ENCODE data around the gene GPR156.
"Not testable (repeated sequence)": the region's sequence is repeated elsewhere in the genome, so short reads cannot be mapped to it uniquely, and the experiment has no call there.

Gene GPR156

DNA sequence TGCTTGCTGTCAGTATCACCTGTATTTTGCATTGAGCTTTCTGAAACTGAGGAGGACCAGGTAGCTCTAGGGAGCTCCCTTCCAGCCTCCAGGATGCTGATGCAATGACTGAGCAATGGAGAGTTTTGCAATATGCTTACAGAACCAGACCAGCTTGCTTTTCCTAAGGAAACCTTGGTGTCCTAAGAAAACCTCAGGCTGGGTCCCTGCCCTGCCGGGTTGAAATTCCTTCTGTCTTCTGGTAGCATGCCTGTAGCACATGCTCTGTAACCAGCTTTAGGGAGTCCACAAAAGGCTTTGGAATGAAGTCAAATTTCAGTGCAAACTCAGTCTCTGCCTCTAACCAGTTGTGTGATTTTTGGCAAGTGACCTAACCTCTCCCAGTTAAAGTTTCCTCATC lies 125.0 kb downstream of the GPR156 start:
- no peak for DNase-seq (ENCODE audit: low spot score)

DNA sequence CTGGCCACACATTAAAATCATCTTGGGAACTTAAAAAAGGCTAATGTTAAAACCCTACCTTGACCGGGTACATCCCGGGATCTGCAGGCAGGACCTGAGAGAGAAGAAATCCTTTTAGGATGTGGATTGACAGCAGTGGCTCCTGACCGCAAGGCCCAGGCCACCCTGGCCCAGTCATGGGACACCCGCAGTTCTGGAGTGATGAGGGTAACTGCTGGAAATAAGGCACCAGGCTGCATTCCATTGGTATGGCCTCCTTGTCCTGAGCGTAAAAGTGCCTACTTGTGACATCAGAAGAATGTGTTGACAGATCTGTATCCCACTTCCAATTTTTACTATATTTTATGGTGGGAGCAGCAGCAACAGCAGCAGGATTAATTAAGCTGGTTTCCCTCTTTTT lies 127.3 kb downstream of the GPR156 start:
- DNase-seq (ENCODE audit: low spot score): no peak

DNA sequence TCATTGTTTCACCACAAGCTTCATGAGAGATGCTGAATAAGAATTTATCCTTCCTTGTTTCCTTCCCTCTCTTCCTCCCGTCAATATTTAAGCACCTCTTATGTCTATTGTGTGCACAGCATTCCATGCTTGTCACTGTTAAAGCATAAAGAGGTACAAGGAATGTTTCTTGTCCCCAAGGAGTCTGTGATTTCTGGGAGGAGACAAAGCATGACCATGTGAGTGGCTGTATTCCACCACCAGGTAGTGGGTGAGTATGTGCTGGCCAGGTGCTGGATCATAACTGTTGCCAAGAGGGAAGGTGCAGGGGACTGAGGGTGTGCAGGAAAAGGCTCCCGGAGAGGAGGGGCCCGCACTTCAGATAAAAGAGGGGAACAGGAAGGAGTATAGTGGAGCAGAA lies 127.9 kb downstream of the GPR156 start:
- no peak for DNase-seq (ENCODE audit: low spot score)

DNA sequence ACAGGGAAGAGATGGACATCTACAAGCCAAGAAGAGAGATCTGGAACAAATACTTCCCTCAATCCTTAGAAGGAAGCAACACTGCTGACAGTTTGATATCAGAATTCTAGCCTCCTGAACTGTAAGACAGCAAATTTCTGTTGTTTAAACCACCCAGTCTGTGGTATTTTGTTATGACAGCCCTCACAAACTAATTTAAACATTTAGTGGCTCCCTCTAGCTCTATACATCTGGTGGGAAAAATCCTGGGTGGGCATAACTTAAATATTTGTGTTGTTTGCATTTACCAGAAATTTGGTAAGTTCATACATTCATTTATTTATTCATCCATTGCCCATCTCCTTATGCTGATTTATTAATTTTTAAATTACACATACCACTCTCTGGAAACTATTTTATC lies 128.3 kb downstream of the GPR156 start:
- DNase-seq (ENCODE audit: low spot score): no peak

DNA sequence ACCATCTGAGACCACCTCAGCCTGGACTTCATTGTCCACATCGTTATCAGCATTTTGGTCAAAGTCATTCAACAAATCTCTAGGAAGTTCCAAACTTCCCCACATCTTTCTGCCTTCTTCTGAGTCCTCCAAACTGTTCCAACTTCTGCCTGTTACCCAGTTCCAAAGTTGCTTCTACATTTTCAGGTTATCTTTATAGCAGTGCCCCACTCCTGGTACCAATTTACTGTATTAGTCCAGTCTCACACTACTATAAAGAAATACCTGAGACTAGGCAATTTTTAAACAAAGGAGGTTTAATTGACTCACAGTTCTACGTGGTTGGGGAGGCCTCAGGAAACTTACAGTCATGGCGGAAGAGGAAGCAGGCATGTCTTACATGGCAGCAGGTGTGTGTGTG lies 129.3 kb downstream of the GPR156 start:
- not testable (repeated sequence) for DNase-seq (ENCODE audit: low spot score)

DNA sequence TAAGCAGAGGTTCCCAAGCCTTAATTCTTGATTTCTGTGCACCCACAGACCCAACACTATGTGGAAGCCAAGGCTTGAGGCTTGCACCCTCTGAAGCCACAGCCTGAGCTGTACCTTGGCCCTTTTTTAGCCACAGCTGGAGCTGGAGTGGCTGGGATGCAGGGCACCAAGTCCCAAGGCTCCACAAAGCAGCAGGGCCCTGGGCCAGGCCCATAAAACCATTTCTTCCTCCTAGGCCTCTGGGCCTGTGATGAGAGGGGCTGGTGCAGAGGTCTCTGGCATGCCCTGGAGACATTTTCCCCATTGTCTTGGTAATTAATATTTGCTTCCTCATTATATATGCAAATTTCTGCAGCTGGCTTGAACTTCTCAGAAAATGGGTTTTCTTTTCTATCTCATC lies 129.9 kb downstream of the GPR156 start:
- DNase-seq (ENCODE audit: low spot score): no peak

DNA sequence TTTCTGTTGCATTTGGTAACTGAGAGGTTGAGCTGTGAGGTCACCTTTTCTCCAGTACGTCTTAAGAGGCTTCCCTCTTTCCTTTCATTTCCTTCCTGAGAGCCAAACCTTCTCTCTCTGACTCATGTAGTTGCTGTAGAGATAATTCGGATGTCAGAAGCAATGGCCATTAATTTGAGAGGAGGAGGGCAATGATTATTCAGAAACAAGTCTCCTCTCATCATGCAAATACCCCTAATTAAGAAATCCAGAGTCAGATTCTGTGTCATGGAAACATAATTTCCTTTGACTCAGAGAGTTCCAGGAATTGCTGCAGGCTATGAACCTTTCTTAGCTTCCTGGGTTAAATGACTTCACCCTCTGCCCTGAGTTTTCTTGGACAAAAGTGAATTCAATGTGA lies 131.7 kb downstream of the GPR156 start:
- no peak for DNase-seq (ENCODE audit: low spot score)

DNA sequence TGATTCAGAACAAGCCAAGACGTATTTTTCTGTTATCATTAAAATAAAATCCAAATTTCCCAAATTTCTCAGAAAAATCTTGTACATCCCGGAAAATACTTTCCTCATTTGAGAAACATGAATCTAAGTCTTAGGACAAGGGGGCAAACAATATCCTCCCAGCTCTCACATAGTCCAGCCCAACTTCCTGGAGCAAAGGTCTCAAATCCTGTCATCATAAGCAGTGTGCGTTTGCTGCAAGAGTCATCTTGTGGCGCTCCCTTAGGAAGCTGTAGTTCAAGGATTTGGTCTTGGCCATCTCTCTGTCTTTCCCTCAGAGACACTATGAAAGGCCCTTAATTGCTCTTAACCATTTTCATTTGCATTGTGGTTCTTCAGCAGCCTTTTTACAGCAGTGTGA lies 133.2 kb downstream of the GPR156 start:
- DNase-seq (ENCODE audit: low spot score): no peak

DNA sequence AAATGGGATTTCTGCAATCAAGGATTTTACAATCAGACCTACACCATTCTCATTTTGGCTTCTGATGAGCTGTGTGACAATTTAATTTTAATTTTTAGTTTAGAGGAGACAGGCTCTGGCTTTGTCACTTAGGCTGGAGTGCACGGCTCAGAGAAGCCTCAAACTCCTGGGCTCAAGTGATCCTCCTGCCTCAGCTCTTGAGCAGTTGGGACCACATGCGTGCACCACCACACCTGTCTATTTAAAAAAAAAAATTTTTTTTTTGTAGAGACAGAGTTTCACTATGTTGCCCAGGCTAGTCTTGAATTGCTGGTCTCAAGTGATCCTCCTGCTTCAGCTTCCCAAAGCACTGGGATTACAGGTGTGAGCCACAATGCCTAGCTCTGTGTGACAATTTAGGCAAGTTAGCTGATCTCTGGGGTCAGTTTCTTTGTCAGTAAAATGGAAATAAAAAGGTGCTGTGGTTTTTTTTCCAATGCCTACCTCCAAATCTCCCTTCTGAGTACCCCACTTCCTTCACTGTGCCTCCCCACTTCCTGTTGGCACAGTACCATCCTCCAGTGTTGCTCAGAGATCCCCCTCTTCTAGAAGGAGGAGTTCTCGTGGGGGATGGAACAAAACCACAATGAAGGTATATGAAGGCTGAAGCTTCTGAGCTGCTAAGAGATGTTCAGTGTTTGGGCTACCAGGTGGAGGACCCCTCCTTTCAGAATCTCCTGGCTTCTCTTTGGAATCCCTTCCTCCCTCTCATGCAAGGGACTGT lies 136.7 kb downstream of the GPR156 start:
- no peak for DNase-seq (ENCODE audit: low spot score)

DNA sequence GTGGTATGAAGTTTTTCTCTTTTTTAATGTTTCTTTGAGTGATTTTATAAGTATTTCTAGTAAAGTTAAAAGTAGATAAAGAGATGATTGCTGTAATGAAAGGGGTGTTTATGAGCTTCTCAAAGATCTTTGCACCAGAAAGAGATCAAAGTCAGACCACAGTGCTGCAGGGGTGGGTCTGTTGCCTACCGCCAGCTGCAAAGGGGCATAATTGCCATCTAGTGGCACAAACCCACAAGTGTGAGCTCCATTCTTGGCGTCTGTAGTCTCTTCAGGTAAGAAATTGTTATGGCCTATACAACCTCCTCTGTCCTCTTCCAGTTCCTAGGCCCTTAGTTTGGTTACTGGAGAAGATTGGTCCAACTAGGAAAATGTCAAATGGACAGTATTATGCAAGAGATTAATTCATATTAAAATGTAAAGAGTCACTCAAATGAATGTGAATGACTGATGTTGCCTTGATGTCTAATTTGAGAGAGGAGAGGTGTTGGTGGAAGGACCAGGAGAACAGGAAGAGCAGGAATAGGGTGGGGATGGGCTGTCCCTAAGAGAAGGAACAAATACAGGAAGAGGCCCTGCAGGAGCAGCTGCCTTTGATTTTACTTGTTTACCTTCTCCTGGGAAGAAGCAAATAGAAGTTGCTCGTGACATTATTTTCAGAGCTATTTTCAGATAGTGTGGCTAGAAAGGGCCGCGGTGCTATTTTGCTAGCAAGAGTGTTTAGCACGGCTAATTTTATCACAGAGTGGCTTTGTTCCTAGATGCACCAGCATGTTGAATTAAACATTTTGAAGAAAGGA lies 137.8 kb downstream of the GPR156 start:
- DNase-seq (ENCODE audit: low spot score): peak; percentile 52

DNA sequence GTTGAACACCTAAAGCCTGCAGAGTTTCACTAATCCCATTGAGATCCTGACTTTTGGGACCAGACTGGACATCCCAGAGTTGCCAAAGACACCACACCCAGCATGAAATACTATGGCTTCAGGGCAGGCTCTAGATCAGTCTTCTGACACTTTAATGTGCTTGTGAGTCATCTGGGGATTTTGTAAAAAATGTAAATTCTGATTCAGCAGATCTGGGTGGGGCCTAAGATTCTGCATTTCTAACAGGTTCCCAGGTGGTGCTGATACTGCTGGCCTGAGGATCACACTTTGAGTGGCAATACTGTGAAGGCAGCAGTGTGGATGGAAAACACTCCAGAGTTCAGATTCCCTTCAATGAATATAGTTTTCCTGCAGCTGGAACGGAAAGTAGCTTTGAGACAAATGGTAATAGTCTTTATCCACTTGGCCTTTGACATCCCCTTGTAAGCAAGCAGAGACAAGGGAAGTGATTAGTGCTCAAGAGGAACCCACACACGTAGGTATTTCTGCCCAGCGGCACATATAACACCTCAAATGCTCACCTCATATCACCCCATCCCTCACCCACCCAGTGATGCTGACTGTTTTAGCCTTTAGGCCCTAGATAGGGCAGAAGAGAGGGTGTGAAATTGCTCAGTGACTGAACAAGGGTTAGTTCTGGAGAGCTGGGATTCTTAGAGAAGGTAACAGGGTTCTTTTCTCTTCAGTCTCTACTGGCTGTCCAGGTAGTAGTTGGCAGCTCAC lies 139.3 kb downstream of the GPR156 start:
- DNase-seq (ENCODE audit: low spot score): no peak

DNA sequence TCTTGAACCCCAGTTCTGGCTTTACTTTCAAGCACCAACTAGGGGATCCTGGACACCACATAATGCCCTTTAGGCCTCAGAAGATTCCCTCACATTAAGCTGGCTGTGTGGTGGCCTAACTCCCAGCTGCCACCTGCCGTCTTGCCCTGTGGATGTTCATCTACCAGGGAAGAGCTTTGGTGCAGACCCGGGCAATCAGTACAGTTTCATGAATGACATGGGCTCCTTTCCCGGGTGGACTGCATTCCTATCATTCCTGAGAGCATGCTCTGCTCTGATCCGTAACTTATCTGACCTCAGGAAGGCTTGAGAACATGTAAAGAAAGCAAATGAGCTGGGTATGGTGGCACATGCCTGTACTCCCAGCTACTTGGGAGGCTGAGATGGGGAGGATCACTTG lies 140.8 kb downstream of the GPR156 start:
- DNase-seq (ENCODE audit: low spot score): no peak

DNA sequence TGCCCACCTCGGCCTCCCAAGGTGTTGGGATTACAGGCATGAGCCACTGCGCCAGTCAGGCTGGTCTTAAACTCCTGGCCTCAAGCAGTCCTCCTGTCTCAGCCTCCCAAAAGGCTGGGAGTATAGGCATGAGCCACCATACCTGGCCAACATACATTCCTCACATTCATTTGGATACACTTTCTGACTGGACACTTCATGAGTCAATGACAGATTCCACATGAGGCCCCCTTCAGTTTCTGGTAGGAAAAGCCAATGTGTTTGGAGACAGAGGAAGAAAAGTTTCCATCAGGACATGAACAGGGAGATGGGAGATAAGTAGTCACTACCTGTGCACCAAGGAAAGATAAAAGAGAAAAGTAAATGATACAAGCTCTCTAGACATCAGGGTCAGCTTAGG lies 141.3 kb downstream of the GPR156 start:
- no peak for DNase-seq (ENCODE audit: low spot score)

DNA sequence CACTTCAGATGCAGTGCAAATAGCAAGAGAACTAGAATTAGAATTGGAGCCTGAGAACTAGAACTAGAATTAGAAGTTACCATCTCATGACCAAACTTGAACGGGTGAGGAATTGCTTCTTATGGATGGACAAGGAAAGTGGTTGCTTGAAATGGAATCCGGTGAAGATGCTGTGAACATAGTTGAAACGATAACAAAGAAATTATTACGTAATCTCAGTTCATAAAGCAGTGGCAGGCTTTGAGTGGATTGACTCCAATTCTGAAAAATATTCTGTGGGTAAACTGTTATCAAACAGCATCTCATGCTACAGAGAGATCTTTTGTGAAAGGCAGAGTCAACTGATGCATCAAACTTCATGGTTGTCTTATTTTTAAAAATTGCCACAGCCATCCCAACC lies 142.8 kb downstream of the GPR156 start:
- no peak for DNase-seq (ENCODE audit: low spot score)

DNA sequence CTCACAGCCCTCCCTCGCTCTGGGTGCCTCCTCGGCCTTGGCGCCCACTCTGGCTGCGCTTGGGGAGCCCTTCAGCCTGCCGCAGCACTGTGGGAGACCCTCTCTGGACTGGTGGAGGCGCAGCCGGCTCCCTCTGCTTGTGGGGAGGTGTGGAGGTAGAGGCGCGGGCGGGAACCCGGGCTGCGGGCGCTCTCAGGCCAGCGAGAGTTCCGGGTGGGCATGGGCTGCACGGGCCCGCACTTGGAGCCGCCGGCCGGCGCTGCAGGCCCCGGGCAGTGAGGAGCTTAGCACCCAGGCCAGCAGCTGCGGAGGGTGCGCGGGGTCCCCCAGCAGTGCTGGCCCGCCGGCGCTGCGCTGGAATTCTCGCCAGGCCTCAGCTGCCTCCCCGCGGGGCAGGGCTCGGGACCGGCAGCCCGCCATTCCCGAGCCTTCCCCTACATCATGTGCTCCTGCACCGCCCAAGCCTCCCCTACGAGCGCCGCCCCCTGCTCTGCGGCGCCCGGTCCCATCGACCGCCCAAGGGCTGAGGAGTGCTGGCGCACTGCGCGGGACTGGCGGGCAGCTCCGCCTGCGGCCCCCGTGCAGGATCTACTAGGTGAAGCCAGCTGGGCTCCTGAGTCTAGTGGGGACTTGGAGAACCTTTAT lies 144.8 kb downstream of the GPR156 start:
- no peak for DNase-seq (ENCODE audit: low spot score)

DNA sequence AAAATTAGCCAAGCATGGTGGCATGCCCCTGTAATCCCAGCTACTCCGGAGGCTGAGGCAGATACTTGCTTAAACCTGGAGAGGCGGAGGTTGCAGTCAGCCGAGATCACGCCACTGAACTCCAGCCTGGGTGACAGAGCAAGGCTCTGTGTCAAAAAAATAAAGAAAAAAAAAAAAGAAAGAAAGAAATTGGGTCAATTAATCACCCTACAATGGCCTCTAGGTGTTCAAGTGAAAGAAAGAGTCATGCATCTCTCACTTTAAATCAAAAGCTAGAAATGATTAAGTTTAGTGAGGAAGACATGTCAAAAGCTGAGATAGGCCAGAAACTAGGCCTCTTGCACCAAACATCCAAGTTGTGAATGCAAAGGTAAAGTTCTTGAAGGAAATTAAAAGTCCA lies 145.9 kb downstream of the GPR156 start:
- DNase-seq (ENCODE audit: low spot score): no peak

DNA sequence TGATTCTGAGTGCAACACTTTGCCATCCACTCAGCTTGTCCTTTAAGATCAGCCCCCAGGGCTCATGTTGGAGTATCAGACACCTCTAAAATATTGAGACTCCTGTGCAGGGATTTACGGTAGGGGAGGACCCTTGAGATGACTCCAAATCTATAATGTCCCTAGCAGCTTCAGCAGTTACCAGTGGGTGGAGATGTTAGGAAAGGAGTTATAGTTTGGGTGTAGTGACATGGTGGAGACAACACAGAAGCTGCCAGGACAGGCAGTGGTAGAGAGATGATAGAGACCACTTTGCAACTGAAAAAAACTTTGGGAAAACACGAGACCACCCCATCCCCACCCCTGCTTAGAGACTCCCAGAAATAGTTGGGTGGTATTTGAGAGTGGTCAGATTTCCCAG lies 147.5 kb downstream of the GPR156 start:
- no peak for DNase-seq (ENCODE audit: low spot score)

DNA sequence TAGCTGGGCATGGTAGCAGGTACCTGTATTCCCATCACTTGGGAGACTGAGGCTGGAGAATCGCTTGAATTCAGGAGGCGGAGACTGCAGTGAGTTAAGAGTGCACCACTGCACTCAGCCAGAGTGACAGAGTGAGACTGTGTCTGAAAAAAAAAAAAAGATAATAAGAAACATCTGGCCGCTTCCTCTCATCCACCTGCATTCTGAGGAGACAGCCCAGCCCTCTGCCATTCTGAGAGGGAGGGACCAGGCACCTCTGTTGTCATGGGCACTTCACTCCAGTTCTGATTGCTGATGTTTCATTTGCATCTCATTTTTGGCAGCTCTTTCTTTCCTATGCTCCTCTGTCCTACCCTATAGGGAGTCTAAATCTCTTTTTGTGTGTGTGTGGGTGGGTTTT lies 154.4 kb downstream of the GPR156 start:
- DNase-seq (ENCODE audit: low spot score): no peak

DNA sequence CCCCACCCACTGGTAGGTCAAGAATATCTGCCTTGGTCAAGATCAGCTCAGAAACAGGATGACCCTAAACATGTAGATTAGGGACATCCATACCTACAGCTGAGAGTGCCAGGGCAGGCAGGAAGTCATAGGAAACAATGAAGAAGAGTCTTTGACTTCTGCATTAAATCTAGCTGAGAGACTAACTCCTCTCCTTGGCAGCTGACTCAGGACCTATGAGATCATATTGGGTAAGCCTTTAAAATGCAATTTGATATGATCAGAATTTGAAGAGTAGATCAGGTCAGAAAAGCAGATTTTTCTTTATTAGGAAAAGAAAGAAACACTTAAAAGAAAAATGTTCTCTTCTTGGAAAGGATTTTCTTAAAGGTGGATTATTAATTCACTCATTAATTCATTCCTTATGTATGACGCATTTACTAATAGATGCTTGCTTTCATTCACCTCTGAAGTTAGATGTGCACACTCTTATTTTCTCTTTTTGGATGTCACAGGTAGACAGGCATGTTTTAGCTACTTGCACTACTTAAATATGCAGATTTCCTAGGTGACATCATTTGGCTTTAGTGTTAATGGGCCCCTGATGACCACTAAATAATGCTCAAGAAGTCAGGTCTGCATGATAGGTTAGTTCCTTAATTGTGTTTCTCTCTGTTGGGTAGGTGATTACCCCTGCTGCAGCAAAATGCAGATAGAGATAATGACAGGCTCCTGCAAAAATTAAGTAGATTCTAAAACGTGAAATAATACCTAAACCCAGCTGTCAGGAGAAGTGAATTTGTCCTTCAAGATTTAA lies 155.1 kb downstream of the GPR156 start:
- no peak for DNase-seq (ENCODE audit: low spot score)

DNA sequence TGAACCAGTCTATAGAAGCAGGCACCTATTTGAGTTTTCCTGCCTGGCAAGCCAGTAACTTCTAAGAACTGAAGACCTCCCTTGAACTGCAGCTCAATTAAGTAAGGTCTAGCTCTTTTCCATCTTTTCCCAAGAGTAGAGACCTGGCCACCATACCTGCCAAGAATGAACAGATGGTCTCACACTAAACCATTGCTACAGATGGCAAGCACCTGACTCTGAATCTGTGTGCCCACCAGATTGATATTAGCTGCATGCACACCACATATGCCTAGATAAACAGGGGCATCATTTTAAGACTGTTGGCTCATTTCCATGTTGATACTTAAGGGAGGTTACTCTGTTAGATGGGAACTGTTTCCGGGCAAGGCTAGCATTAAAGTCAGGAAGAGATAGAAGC lies 156.0 kb downstream of the GPR156 start:
- DNase-seq (ENCODE audit: low spot score): no peak

DNA sequence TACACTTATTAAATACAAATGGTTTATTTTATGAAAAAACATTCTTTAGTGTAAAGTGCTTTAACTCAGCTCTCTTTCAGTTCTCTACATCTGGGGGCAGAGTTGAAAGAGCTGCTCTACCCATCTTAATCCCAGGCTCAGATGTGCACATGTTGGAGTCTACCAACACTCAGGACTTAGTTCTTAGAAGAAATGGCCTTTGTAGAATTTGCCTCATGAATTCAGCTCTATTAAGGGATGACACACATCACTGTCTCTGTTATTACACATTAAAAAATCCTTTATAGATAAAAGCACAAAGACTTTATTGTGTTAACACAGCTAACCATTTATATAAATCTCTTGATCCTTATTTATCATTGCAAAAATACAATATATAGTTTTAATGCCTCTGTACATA lies 159.0 kb downstream of the GPR156 start:
- DNase-seq (ENCODE audit: low spot score): no peak

All from CD4-positive, alpha-beta T cell treated with Interleukin-6 at 100 ng/mL for 8 hours (primary cell).